ENCODE measurements around the gene RTP5.

Gene RTP5

DNA sequence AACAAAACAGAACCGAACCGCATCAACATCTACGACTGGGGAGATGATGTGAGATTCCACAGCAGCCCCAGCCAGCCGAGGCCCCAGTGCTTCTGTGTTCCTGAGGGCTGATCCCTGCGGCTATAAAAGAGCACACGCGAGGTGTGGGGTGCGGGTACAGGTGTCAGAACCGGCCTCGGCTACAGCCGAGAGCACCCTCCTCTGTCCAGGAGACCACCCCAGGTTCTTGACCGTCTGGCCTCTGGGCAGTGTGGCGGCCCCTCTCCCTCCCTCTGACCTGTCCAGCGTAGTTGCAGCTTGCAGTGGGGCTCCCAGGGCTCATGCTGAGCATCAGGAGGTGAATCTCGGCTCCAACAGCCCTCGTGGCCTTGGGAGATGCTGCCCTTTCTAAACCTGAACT, 23.7 kb downstream of the RTP5 start:
- Histone ChIP-seq H3K9me3 (ENCODE audit: control insufficient read depth, insufficient read depth, low read length) (peaks cover 2% of the 10 kb centered on the region; the same call in 1 of the 2 replicates), H3K27me3 (ENCODE audit: control insufficient read depth, low read length) (no peaks in the 10 kb centered on the region), H3K27ac (ENCODE audit: low read depth, low read length) (no peak overlapping the region), H3F3A (ENCODE audit: control insufficient read depth, insufficient read depth) (peaks cover 7% of the 10 kb centered on the region), H3K36me3 (ENCODE audit: control insufficient read depth, low read length) (no peaks in the 10 kb centered on the region), H3K4me1 (ENCODE audit: control insufficient read depth, low read length) (peaks cover 5% of the 10 kb centered on the region), H3K4me2 (ENCODE audit: low read length) (no peak overlapping the region), H3K9me2 (replicated peaks; ENCODE audit: control insufficient read depth, low read length) (no peaks in the 10 kb centered on the region), H3K4me3 (ENCODE audit: low read length) (no peak overlapping the region), H4K20me1 (ENCODE audit: control insufficient read depth, insufficient read depth, low read depth, low read length) (no peaks in the 10 kb centered on the region), H3K79me2 (ENCODE audit: control insufficient read depth, low read length) (no peaks in the 10 kb centered on the region)
- TF ChIP-seq, protein P1, sequence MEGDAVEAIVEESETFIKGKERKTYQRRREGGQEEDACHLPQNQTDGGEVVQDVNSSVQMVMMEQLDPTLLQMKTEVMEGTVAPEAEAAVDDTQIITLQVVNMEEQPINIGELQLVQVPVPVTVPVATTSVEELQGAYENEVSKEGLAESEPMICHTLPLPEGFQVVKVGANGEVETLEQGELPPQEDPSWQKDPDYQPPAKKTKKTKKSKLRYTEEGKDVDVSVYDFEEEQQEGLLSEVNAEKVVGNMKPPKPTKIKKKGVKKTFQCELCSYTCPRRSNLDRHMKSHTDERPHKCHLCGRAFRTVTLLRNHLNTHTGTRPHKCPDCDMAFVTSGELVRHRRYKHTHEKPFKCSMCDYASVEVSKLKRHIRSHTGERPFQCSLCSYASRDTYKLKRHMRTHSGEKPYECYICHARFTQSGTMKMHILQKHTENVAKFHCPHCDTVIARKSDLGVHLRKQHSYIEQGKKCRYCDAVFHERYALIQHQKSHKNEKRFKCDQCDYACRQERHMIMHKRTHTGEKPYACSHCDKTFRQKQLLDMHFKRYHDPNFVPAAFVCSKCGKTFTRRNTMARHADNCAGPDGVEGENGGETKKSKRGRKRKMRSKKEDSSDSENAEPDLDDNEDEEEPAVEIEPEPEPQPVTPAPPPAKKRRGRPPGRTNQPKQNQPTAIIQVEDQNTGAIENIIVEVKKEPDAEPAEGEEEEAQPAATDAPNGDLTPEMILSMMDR (IDR thresholded peaks at IDR 0.05; ENCODE audit: low read depth, low read length, poor library complexity, severe bottlenecking): no peak
- TF ChIP-seq EZH2phosphoT487 (IDR thresholded peaks at IDR 0.05; ENCODE audit: borderline replicate concordance, low read length): no peak

DNA sequence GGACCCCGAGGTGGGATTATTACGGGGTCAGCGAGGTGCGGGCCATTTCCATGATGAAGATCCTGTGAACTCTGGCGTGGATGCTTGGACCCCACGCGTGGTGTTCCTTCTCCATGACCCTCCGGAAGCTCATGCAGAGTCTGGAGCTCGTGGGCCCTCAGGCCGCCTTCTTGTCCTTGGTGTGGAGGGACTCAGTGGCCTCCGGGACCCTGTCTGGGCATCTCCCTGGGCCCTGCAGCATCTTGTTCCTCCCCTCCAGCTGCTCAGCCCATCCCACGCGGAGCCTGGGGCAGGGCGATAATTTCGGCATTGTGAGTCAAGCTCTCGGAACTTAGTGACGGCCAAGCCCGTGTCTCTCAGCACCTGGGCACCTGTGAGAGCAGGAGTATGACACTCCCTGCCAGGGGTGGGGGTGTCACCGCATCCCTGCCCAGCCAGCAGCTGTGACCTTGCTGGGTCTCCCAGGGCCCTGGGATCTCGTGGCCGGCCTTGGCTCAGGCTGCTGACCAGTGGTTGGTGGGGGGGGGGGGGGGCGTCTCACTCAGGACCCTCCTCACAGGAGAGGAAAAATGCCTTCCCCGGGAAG, 24.6 kb downstream of the RTP5 start:
- H4K20me1 ChIP-seq (ENCODE audit: control insufficient read depth, insufficient read depth, low read depth, low read length): no peaks in the 10 kb centered on the region
- no peaks in the 10 kb centered on the region for H3K79me2 ChIP-seq (ENCODE audit: control insufficient read depth, low read length)
- no peaks in the 10 kb centered on the region for H3K4me1 ChIP-seq (ENCODE audit: control insufficient read depth, low read length)
- H3F3A ChIP-seq (ENCODE audit: control insufficient read depth, insufficient read depth): peaks cover 2% of the 10 kb centered on the region
- H3K9me2 ChIP-seq (replicated peaks; ENCODE audit: control insufficient read depth, low read length): no peaks in the 10 kb centered on the region
- H3K4me3 ChIP-seq (ENCODE audit: low read length): no peak overlapping the region
- no peaks in the 10 kb centered on the region for H3K36me3 ChIP-seq (ENCODE audit: control insufficient read depth, low read length)
- no peak overlapping the region for H3K4me2 ChIP-seq (ENCODE audit: low read length)
- H3K27me3 ChIP-seq (ENCODE audit: control insufficient read depth, low read length): no peaks in the 10 kb centered on the region
- TF ChIP-seq, protein P1 (IDR thresholded peaks at IDR 0.05; ENCODE audit: low read depth, low read length, poor library complexity, severe bottlenecking): no peak
- TF ChIP-seq EZH2phosphoT487 (IDR thresholded peaks at IDR 0.05; ENCODE audit: borderline replicate concordance, low read length): no peak
- H3K27ac ChIP-seq (ENCODE audit: low read depth, low read length): no peak overlapping the region
- no peaks in the 10 kb centered on the region for H3K9me3 ChIP-seq (ENCODE audit: control insufficient read depth, insufficient read depth, low read length)

DNA sequence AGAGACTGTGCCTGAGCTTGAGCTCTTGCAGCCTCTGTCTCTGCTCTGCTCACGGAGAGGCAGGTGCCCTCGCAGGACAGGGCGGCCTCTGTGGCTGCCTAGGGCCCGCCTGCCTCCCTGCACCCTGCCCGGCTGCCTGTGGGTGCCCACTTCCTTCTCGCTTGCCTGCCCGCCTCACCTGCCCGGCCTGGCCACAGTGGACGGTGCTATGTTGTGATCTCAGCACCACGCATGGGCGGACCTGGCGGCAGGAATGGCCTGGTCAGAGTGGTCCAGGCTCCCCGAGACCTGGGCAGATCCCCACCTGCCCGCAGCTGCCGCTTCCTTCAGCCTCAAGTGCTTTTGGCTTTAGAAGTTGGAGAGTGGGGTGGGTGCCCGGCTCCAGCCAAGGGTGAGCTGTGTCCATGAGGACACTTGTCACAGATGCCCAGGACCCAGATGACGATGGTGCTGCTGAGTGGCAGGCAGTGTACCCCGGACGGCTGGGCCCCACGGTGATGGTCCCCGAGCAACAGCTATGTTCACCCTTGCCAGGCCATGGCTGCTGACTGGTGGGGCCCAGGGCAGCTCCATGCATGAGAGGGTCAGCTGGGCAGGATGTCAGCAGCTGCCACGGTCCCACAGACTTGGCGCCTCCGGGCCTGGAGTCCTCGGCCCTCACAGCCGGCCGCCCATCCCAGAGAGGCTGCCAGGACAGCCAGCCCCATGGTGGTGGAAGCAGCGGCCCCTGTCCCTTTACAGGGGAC, 25.3 kb downstream of the RTP5 start:
- Histone ChIP-seq H3F3A (ENCODE audit: control insufficient read depth, insufficient read depth) (no peaks in the 10 kb centered on the region), H3K4me3 (ENCODE audit: low read length) (no peak overlapping the region), H3K36me3 (ENCODE audit: control insufficient read depth, low read length) (no peaks in the 10 kb centered on the region), H4K20me1 (ENCODE audit: control insufficient read depth, insufficient read depth, low read depth, low read length) (no peaks in the 10 kb centered on the region), H3K79me2 (ENCODE audit: control insufficient read depth, low read length) (no peaks in the 10 kb centered on the region), H3K27me3 (ENCODE audit: control insufficient read depth, low read length) (no peaks in the 10 kb centered on the region), H3K4me1 (ENCODE audit: control insufficient read depth, low read length) (no peaks in the 10 kb centered on the region), H3K9me2 (replicated peaks; ENCODE audit: control insufficient read depth, low read length) (no peaks in the 10 kb centered on the region), H3K27ac (ENCODE audit: low read depth, low read length) (no peak overlapping the region), H3K4me2 (ENCODE audit: low read length) (no peak overlapping the region), H3K9me3 (ENCODE audit: control insufficient read depth, insufficient read depth, low read length) (no peaks in the 10 kb centered on the region)
- TF ChIP-seq EZH2phosphoT487 (IDR thresholded peaks at IDR 0.05; ENCODE audit: borderline replicate concordance, low read length): no peak
- TF ChIP-seq, protein P1 (IDR thresholded peaks at IDR 0.05; ENCODE audit: low read depth, low read length, poor library complexity, severe bottlenecking): no peak
